IMR-90 (cell line): Measurements from ENCODE around the gene XPA. TPM values are rescaled to one million over a fixed set of nuclear protein-coding genes. Genes with fewer than 3 reads are reported as not detected.
A peak's percentile ranks its signal among the peaks of the same experiment; 100 is the strongest.

Experiments used
- ATAC-seq: fragments of 200-7000 bp; cut with Tn5 transposase; 2 replicates; pipeline ENCODE4 v1.9.1; 2020; ENCODE audit warnings: low read depth, mild to moderate bottlenecking, moderate library complexity
- BruUV-seq: library from RNA; stranded (reverse); fragments of 400-500 nt; replicated peaks from 2 replicates; lab custom pipeline; 2021; lab: Mats Ljungman, UMichigan
- CTCF ChIA-PET: fragments of 300-600 bp; formaldehyde crosslinking; extraction: SDS; loops from one replicate; lab custom pipeline; 2021; ENCODE audit warnings: antibody characterized with exemption; lab: Yijun Ruan, JAX
- POLR2A ChIA-PET: fragments of 300-600 bp; sonication (Branson Sonifier 250); formaldehyde crosslinking; loops from one replicate; lab custom pipeline; 2022; ENCODE audit warnings: antibody characterized with exemption; ENCODE audit not compliant: unreplicated experiment; lab: Charles Lee
- DNase-seq: peaks from one replicate; pipeline ENCODE4 v3.0.0; 2013
- H2AFZ ChIP-seq: replicated peaks from 2 replicates; pipeline ENCODE3; 2013; ENCODE audit warnings: low read length, mild to moderate bottlenecking; ENCODE audit not compliant: poor library complexity
- H2AK5ac ChIP-seq: 2 replicates; pipeline ENCODE4 v1.6.1; 2013; ENCODE audit warnings: low read depth, low read length, inconsistent platforms
- H2AK9ac ChIP-seq: replicated peaks from 2 replicates; pipeline ENCODE3; 2013; ENCODE audit warnings: mild to moderate bottlenecking, low read depth, low read length, moderate library complexity; ENCODE audit not compliant: poor library complexity
- H2BK120ac ChIP-seq: 2 replicates; pipeline ENCODE4 v1.6.1; 2013; ENCODE audit warnings: low read depth, low read length, inconsistent platforms
- H2BK15ac ChIP-seq: 3 replicates; pipeline ENCODE4 v1.6.1; 2013; ENCODE audit warnings: low read depth, low read length, inconsistent platforms
- H2BK20ac ChIP-seq: 2 replicates; pipeline ENCODE4 v1.6.1; 2013; ENCODE audit warnings: low read depth, mild to moderate bottlenecking, inconsistent platforms, low read length, moderate library complexity
- H2BK5ac ChIP-seq: 2 replicates; pipeline ENCODE4 v1.6.1; 2013; ENCODE audit warnings: mild to moderate bottlenecking, low read depth, low read length, inconsistent platforms; ENCODE audit not compliant: poor library complexity, severe bottlenecking
- H3K14ac ChIP-seq: replicated peaks from 2 replicates; pipeline ENCODE4 v1.6.1; 2013; ENCODE audit warnings: low read depth, low read length, inconsistent platforms
- H3K18ac ChIP-seq: 2 replicates; pipeline ENCODE4 v1.6.1; 2013; ENCODE audit warnings: low read depth, low read length, control low read depth
- H3K23ac ChIP-seq: 2 replicates; pipeline ENCODE4 v1.6.1; 2013; ENCODE audit warnings: low read depth, low read length, inconsistent platforms
- H3K27ac ChIP-seq: 2 replicates; pipeline ENCODE4 v1.5.1; 2013; ENCODE audit warnings: mild to moderate bottlenecking, control low read depth, low read length; ENCODE audit not compliant: insufficient read depth
- H3K27me3 ChIP-seq: 2 replicates; pipeline ENCODE4 v1.6.1; 2013; ENCODE audit warnings: low read length; ENCODE audit not compliant: control insufficient read depth, insufficient read depth
- H3K36me3 ChIP-seq: 2 replicates; pipeline ENCODE4 v1.6.1; 2013; ENCODE audit warnings: low read length, mixed read lengths; ENCODE audit not compliant: control insufficient read depth, insufficient read depth
- H3K4ac ChIP-seq: 2 replicates; pipeline ENCODE4 v1.6.1; 2013; ENCODE audit warnings: low read depth, low read length, inconsistent platforms
- H3K4me1 ChIP-seq: 2 replicates; pipeline ENCODE4 v1.6.1; 2013; ENCODE audit warnings: low read length, mixed read lengths; ENCODE audit not compliant: control insufficient read depth, insufficient read depth
- H3K4me2 ChIP-seq: 2 replicates; pipeline ENCODE4 v1.6.1; 2013; ENCODE audit warnings: low read depth, mild to moderate bottlenecking, control low read depth, low read length, moderate library complexity
- H3K4me3 ChIP-seq: 2 replicates; pipeline ENCODE4 v1.5.1; 2013; ENCODE audit warnings: low read depth, mild to moderate bottlenecking, control low read depth, low read length, moderate library complexity; ENCODE audit not compliant: insufficient read depth
- H3K56ac ChIP-seq: 2 replicates; pipeline ENCODE4 v1.6.1; 2013; ENCODE audit warnings: low read length, inconsistent platforms; ENCODE audit not compliant: insufficient read depth; ENCODE audit errors: extremely low read depth
- H3K79me1 ChIP-seq, 2 experiments: 2 replicates each; pipeline ENCODE4 v1.6.1; 2013; ENCODE audit warnings: low read length in 2 of 2, inconsistent platforms in 1 of 2, low read depth in 1 of 2
- H3K9ac ChIP-seq: 2 replicates; pipeline ENCODE4 v1.6.1; 2013; ENCODE audit warnings: low read depth, low read length, control low read depth
- H3K9me1 ChIP-seq: 2 replicates; pipeline ENCODE4 v1.6.1; 2013; ENCODE audit warnings: low read length, inconsistent platforms; ENCODE audit not compliant: insufficient read depth
- H3K9me3 ChIP-seq: 2 replicates; pipeline ENCODE4 v1.6.1; 2013; ENCODE audit warnings: low read length; ENCODE audit not compliant: control insufficient read depth, insufficient read depth
- H4K20me1 ChIP-seq: 2 replicates; pipeline ENCODE4 v1.6.1; 2013; ENCODE audit warnings: low read length, inconsistent platforms; ENCODE audit not compliant: insufficient read depth
- H4K5ac ChIP-seq: 2 replicates; pipeline ENCODE4 v1.6.1; 2013; ENCODE audit warnings: mild to moderate bottlenecking, low read depth, low read length, control low read depth
- H4K8ac ChIP-seq, 2 experiments: 2 replicates each; pipeline ENCODE4 v1.6.1; 2013; ENCODE audit warnings: low read depth in 2 of 2, low read length in 2 of 2, control low read depth in 1 of 2, inconsistent platforms in 1 of 2
- H4K91ac ChIP-seq: 2 replicates; pipeline ENCODE4 v1.6.1; 2013; ENCODE audit warnings: low read depth, low read length, inconsistent platforms; ENCODE audit not compliant: insufficient read depth
- BHLHE40 ChIP-seq: fragments of 150-350 bp; IDR thresholded peaks from 2 replicates; pipeline ENCODE4 v1.6.1; 2016; ENCODE audit warnings: mild to moderate bottlenecking, low read depth, low read length
- CEBPB ChIP-seq: IDR thresholded peaks from 2 replicates; pipeline ENCODE4 v1.6.1; 2012; ENCODE audit warnings: low read depth, low read length, improper control_type of control experiment
- CHD1 ChIP-seq: IDR thresholded peaks from 2 replicates; pipeline ENCODE4 v1.6.1; 2012; ENCODE audit warnings: low read depth, low read length, improper control_type of control experiment
- FOS ChIP-seq: fragments of 150-350 bp; IDR thresholded peaks from 2 replicates; pipeline ENCODE4 v1.6.1; 2016; ENCODE audit warnings: low read depth, low read length
- MAFK ChIP-seq: IDR thresholded peaks from 2 replicates; pipeline ENCODE4 v1.6.1; 2012; ENCODE audit warnings: low read depth, low read length, improper control_type of control experiment
- MAZ ChIP-seq: IDR thresholded peaks from 2 replicates; pipeline ENCODE4 v1.6.1; 2012; ENCODE audit warnings: low read depth, mild to moderate bottlenecking, low read length, improper control_type of control experiment, moderate library complexity, borderline replicate concordance
- MXI1 ChIP-seq: IDR thresholded peaks from 2 replicates; pipeline ENCODE4 v1.6.1; 2012; ENCODE audit warnings: low read depth, mild to moderate bottlenecking, low read length, moderate library complexity, borderline replicate concordance
- NFE2L2 ChIP-seq: fragments of 150-350 bp; IDR thresholded peaks from 2 replicates; pipeline ENCODE4 v1.6.1; 2016; ENCODE audit warnings: low read depth, mild to moderate bottlenecking, low read length
- POLR2A ChIP-seq: IDR thresholded peaks from 2 replicates; pipeline ENCODE4 v1.6.1; 2012; ENCODE audit warnings: mild to moderate bottlenecking, low read depth, low read length
- RAD21 ChIP-seq: IDR thresholded peaks from 2 replicates; pipeline ENCODE4 v1.6.1; 2012; ENCODE audit warnings: low read length, improper control_type of control experiment
- RCOR1 ChIP-seq: IDR thresholded peaks from 2 replicates; pipeline ENCODE4 v1.6.1; 2012; ENCODE audit warnings: mild to moderate bottlenecking, low read length, improper control_type of control experiment; ENCODE audit not compliant: insufficient replicate concordance
- RFX5 ChIP-seq: IDR thresholded peaks from 2 replicates; pipeline ENCODE4 v1.8.0; 2012; ENCODE audit warnings: low read depth, mild to moderate bottlenecking, low read length, moderate library complexity
- SMC3 ChIP-seq: fragments of 150-350 bp; IDR thresholded peaks from 2 replicates; pipeline ENCODE4 v1.6.1; 2016; ENCODE audit warnings: low read depth, mild to moderate bottlenecking, antibody characterized with exemption, low read length, moderate library complexity
- WGBS, 2 experiments: methylation state at CpG; one replicate each; pipeline versions ENCODE4 v1.1.5 to v1.1.7; 2013; ENCODE audit warnings: missing lambda C conversion rate in 2 of 2; ENCODE audit not compliant: insufficient read length in 1 of 2; ENCODE audit errors: extremely low coverage in 2 of 2; 5-methylcytosine and 5-hydroxymethylcytosine counted together
- dilution Hi-C: fragments of 300-500 bp; cut with HindIII; formaldehyde crosslinking; loops from one replicate; pipeline ENCODE4 v1.14.3; 2018; ENCODE audit warnings: low sequenced_read_pairs; ENCODE audit not compliant: unreplicated experiment
- in situ Hi-C: fragments of 300-500 bp; cut with MboI; formaldehyde crosslinking; loops from 3 replicates; pipeline ENCODE4 v1.14.3; 2019; ENCODE audit warnings: low sequenced_read_pairs, inconsistent platforms, mixed read lengths
- intact Hi-C: fragments of 100-400 bp; cut with micrococcal nuclease; formaldehyde crosslinking; loops from 2 replicates; pipeline ENCODE4 v1.10.0; 2022
- polyA plus RNA-seq, 3 experiments: library from polyadenylated mRNA; depleted of rRNA; stranded (reverse); fragments of >200 nt; gene quantifications; 2 replicates each; pipeline ENCODE4 v1.2.3, GENCODE V29; 2012; ENCODE audit warnings: low replicate concordance in 1 of 3
- total RNA-seq: library from RNA; depleted of rRNA; stranded (reverse); fragments of >200 nt; gene quantifications from 2 replicates; pipeline ENCODE4 v1.2.3, GENCODE V29; 2012
- TF ChIP-seq, protein P1 (sequence below): conservative IDR thresholded peaks from 2 replicates; pipeline ENCODE4 v1.5.1; 2012; ENCODE audit warnings: mild to moderate bottlenecking, low read depth, low read length, improper control_type of control experiment
- TF ChIP-seq, protein P2 (sequence below): fragments of 150-350 bp; IDR thresholded peaks from 2 replicates; pipeline ENCODE4 v1.6.1; 2016; ENCODE audit warnings: low read depth, mild to moderate bottlenecking, low read length, moderate library complexity, borderline replicate concordance
- TF ChIP-seq, protein P3 (sequence below): fragments of 150-350 bp; IDR thresholded peaks from 2 replicates; pipeline ENCODE4 v1.6.1; 2017; ENCODE audit warnings: mild to moderate bottlenecking, antibody characterized with exemption, low read length, low read depth

Gene XPA
- total and polyA plus RNA-seq, 2 of the 4 experiments (the other 2 are of a cell fraction) = 1.4 to 2.2 TPM

DNA sequence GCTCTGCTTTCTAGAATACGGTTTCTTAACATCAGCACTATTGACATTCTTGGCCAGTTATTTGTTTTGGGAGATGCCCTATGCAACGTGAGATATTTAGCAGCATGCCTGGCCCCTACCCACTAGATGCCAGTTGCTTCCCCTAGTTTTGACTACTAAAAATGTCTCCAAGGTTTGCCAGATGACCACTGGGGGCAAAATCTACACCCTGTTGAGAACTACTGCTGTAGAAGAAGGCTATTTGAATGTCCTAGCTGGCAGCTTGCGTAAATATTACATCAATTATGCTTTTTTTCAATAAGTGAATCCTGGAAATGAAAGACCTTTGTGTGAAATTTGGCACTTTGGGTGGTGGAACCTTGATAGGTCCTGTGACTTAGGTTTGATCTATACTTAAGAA, 58.5 kb downstream of the XPA start:
- in situ Hi-C loops = no loop called here
- Histone ChIP-seq H3K4me3 (no peak overlapping the region), H3K14ac (no peak overlapping the region), H4K20me1 (peaks cover 43% of the 10 kb centered on the region), H3K4me1 (peaks cover 5% of the 10 kb centered on the region), H3K23ac (peak overlapping the region; percentile 13; the same call in 1 of the 2 replicates), H3K9me1 (no peaks in the 10 kb centered on the region), H2AK9ac (no peak overlapping the region), H2BK20ac (no peak overlapping the region), H2AK5ac (no peak overlapping the region), H2BK5ac (no peak overlapping the region), H3K27me3 (no peaks in the 10 kb centered on the region), H3K27ac (no peak overlapping the region), H3K79me1 (peaks cover 17 to 43% of the 10 kb centered on the region in 2 experiments), H3K4ac (no peak overlapping the region), H3K18ac (no peak overlapping the region), H4K8ac (no peak overlapping the region), H2BK15ac (no peak overlapping the region), H2AFZ (no peak overlapping the region), H3K56ac (no peak overlapping the region), H4K91ac (no peak overlapping the region), H3K36me3 (peaks cover 5% of the 10 kb centered on the region; the same call in 1 of the 2 replicates), H3K9me3 (no peaks in the 10 kb centered on the region), H3K4me2 (no peak overlapping the region), H3K9ac (no peak overlapping the region), H4K5ac (no peak overlapping the region), H2BK120ac (no peak overlapping the region)
- no TSS peak for BruUV-seq
- ATAC-seq (no peak), DNase-seq (no peak)
- dilution Hi-C loops = no loop called here
- WGBS, 2 experiments = no CpG with 5 or more reads among the region's 3 CpGs
- intact Hi-C loops = no loop called here
- POLR2A ChIA-PET = no interaction called here
- TF ChIP-seq CHD1 = no peak
- TF ChIP-seq, protein P1, sequence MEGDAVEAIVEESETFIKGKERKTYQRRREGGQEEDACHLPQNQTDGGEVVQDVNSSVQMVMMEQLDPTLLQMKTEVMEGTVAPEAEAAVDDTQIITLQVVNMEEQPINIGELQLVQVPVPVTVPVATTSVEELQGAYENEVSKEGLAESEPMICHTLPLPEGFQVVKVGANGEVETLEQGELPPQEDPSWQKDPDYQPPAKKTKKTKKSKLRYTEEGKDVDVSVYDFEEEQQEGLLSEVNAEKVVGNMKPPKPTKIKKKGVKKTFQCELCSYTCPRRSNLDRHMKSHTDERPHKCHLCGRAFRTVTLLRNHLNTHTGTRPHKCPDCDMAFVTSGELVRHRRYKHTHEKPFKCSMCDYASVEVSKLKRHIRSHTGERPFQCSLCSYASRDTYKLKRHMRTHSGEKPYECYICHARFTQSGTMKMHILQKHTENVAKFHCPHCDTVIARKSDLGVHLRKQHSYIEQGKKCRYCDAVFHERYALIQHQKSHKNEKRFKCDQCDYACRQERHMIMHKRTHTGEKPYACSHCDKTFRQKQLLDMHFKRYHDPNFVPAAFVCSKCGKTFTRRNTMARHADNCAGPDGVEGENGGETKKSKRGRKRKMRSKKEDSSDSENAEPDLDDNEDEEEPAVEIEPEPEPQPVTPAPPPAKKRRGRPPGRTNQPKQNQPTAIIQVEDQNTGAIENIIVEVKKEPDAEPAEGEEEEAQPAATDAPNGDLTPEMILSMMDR = no peak
- TF ChIP-seq NFE2L2 = no peak
- TF ChIP-seq RFX5 = no peak
- TF ChIP-seq, protein P2, sequence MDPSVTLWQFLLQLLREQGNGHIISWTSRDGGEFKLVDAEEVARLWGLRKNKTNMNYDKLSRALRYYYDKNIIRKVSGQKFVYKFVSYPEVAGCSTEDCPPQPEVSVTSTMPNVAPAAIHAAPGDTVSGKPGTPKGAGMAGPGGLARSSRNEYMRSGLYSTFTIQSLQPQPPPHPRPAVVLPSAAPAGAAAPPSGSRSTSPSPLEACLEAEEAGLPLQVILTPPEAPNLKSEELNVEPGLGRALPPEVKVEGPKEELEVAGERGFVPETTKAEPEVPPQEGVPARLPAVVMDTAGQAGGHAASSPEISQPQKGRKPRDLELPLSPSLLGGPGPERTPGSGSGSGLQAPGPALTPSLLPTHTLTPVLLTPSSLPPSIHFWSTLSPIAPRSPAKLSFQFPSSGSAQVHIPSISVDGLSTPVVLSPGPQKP = no peak
- TF ChIP-seq, protein P3, sequence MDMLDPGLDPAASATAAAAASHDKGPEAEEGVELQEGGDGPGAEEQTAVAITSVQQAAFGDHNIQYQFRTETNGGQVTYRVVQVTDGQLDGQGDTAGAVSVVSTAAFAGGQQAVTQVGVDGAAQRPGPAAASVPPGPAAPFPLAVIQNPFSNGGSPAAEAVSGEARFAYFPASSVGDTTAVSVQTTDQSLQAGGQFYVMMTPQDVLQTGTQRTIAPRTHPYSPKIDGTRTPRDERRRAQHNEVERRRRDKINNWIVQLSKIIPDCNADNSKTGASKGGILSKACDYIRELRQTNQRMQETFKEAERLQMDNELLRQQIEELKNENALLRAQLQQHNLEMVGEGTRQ = no peak
- no peak for TF ChIP-seq MAZ
- TF ChIP-seq RAD21 = no peak
- TF ChIP-seq MXI1 = no peak
- no peak for TF ChIP-seq CEBPB
- no peak for TF ChIP-seq FOS
- TF ChIP-seq SMC3 = no peak
- TF ChIP-seq RCOR1 = no peak
- no peak for TF ChIP-seq POLR2A
- TF ChIP-seq MAFK = no peak
- no peak for TF ChIP-seq BHLHE40
- CTCF ChIA-PET = interaction anchor here (0.8 kb wide), 1 partner anchor 22 kb away, joined by 3 read pairs; no protein-coding TSS in a partner anchor
